CD4-positive, alpha-beta T cell treated with Interleukin-17A for 4 hours (primary cell): ENCODE measurements around the gene FMNL3.

Source experiments
- DNase-seq: peaks from one replicate; pipeline ENCODE4 v3.0.0-alpha.2; 2020; ENCODE audit warnings: mixed read lengths

The FMNL3 gene

GRCh38 chr12:49708851-49709250 lies 1.6 kb upstream of the FMNL3 start:
- no peak for DNase-seq

- DNase-seq, result no peak
Observed at GRCh38 chr12:49707812-49708147, 575 bp upstream of the FMNL3 start.

- peak; percentile 60 for DNase-seq
Observed at GRCh38 chr12:49706351-49707127, 666 bp downstream of the FMNL3 start.

- peak; percentile 37 for DNase-seq
Observed at GRCh38 chr12:49705479-49706134, 1.6 kb downstream of the FMNL3 start.

- peak; percentile 43 for DNase-seq
Observed at GRCh38 chr12:49703647-49704137, 3.5 kb downstream of the FMNL3 start.

- no peak for DNase-seq
Observed at GRCh38 chr12:49702676-49703215, 4.5 kb downstream of the FMNL3 start.

GRCh38 chr12:49702009-49702408 lies 5.2 kb downstream of the FMNL3 start:
- no peak for DNase-seq

- peak; percentile 32 for DNase-seq
Observed at GRCh38 chr12:49698619-49699545, 8.3 kb downstream of the FMNL3 start.

GRCh38 chr12:49697808-49698207 lies 9.4 kb downstream of the FMNL3 start:
- DNase-seq, result no peak

- DNase-seq, result no peak
Observed at GRCh38 chr12:49696723-49697122, 10.5 kb downstream of the FMNL3 start.

GRCh38 chr12:49693931-49694444 lies 13.2 kb downstream of the FMNL3 start:
- DNase-seq, result no peak

GRCh38 chr12:49692851-49693250 lies 14.4 kb downstream of the FMNL3 start:
- DNase-seq, result no peak

- no peak for DNase-seq
Observed at GRCh38 chr12:49689785-49690184, 17.4 kb downstream of the FMNL3 start.

- no peak for DNase-seq
Observed at GRCh38 chr12:49689237-49689636, 18.0 kb downstream of the FMNL3 start.

- DNase-seq, result no peak
Observed at GRCh38 chr12:49687941-49688340, 19.3 kb downstream of the FMNL3 start.

- no peak for DNase-seq
Observed at GRCh38 chr12:49684310-49684854, 22.8 kb downstream of the FMNL3 start.

GRCh38 chr12:49683599-49684309 lies 23.5 kb downstream of the FMNL3 start:
- DNase-seq, result no peak

GRCh38 chr12:49680075-49680474 lies 27.1 kb downstream of the FMNL3 start:
- no peak for DNase-seq

- DNase-seq, result no peak
Observed at GRCh38 chr12:49678711-49679110, 28.5 kb downstream of the FMNL3 start.

GRCh38 chr12:49675137-49675536 lies 32.1 kb downstream of the FMNL3 start:
- no peak for DNase-seq

- no peak for DNase-seq
Observed at GRCh38 chr12:49674318-49674981, 32.8 kb downstream of the FMNL3 start.
